Fibroblast of villous mesenchyme (primary cell): Measurements from ENCODE around the gene SWSAP1. TPM values are rescaled to one million over a fixed set of nuclear protein-coding genes. Genes with fewer than 3 reads are reported as not detected.
"Not testable (repeated sequence)": the region's sequence is repeated elsewhere in the genome, so short reads cannot be mapped to it uniquely, and the experiment has no call there.

Source experiments
- DNase-seq: peaks from one replicate; pipeline ENCODE4 v3.0.0-alpha.2; 2010; ENCODE audit warnings: low read depth
- H3K4me3 ChIP-seq: 2 replicates; pipeline ENCODE4 v1.5.1; 2011; ENCODE audit warnings: low read depth, mild to moderate bottlenecking, low read length
- total RNA-seq: library from RNA; depleted of rRNA; stranded (reverse); fragments of >200 nt; gene quantifications from 2 replicates; pipeline ENCODE4 v1.2.3, GENCODE V29; 2012
- TF ChIP-seq, protein P1 (sequence below): IDR thresholded peaks from 2 replicates; pipeline ENCODE4 v1.5.1; 2012; ENCODE audit warnings: low read depth, mild to moderate bottlenecking, low read length; ENCODE audit not compliant: insufficient read depth

SWSAP1 gene, protein sequence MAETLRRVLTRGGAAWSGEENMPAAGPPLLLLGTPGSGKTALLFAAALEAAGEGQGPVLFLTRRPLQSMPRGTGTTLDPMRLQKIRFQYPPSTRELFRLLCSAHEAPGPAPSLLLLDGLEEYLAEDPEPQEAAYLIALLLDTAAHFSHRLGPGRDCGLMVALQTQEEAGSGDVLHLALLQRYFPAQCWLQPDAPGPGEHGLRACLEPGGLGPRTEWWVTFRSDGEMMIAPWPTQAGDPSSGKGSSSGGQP
- total RNA-seq: 0.86 and 1.3 TPM in 2 replicates

DNA sequence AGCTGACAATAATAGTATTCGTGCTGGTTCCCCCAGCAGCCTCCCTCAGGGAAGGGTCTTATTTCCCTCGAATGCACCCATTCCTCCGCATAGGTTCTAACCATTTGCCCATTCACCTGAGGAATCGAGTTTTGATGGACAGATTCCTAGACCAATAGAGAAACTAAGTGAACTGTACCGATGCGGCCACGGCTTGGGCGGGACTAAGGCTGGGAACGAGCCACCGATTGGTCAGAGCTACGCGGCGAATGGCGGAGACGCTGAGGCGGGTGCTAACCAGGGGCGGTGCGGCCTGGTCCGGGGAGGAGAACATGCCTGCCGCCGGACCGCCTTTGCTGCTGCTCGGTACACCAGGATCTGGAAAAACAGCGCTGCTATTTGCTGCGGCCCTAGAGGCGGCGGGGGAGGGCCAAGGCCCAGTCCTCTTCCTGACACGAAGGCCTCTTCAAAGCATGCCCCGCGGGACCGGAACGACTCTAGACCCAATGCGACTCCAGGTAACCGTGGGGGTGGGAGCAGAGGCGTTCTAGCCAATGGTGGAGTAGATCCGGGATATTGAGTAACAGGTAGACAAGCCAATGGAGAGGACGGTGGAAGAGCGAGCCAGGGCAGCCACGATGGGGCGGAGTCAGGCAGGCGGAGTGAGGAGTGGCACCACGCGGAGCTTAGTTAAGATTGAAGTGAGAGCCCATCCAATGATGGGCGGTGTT lies at the start of gene SWSAP1:
Gene SWSAP1 (plus strand): TSS at position 234 of the 710 bp plus-strand sequence. CDS start 15 bp downstream, at position 249.
- TF ChIP-seq, protein P1, sequence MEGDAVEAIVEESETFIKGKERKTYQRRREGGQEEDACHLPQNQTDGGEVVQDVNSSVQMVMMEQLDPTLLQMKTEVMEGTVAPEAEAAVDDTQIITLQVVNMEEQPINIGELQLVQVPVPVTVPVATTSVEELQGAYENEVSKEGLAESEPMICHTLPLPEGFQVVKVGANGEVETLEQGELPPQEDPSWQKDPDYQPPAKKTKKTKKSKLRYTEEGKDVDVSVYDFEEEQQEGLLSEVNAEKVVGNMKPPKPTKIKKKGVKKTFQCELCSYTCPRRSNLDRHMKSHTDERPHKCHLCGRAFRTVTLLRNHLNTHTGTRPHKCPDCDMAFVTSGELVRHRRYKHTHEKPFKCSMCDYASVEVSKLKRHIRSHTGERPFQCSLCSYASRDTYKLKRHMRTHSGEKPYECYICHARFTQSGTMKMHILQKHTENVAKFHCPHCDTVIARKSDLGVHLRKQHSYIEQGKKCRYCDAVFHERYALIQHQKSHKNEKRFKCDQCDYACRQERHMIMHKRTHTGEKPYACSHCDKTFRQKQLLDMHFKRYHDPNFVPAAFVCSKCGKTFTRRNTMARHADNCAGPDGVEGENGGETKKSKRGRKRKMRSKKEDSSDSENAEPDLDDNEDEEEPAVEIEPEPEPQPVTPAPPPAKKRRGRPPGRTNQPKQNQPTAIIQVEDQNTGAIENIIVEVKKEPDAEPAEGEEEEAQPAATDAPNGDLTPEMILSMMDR: no peak
- peak within 1 kb of the TSS; percentile 75 for H3K4me3 ChIP-seq
- peak; percentile 100 for DNase-seq

DNA sequence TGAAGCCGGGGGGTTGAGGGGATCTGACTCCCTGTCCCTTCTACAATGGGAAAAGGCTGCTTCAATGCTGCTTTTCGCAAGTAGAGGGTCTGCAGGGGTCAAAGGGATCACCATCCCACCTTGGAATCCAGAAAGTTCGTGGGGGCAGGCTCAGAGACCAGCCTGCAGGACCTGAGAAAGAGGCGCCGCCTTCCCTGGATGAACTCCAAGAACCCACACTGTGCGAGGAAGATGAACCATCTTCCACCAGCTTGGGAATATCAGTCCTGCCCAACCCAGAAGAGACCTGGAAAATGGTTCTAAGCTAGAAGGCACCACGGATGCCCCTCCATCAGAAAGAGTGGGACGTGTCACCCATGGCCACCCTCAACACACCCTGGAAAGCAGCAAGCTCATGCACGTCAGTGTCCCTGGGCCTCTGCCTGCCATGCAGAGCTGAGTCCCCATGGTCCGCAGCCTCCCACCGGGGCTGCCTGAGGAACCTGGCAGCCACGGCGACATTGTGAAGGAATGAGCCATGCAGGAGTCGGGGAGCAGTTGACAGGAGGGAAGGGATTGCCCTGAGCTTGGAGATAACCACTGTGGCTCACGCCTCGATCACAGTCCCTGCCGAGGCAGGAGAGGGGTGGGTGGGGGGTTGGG lies 49.6 kb upstream of the SWSAP1 start:
- H3K4me3 ChIP-seq: no peak overlapping the region
- TF ChIP-seq, protein P1: no peak
- DNase-seq: no peak

DNA sequence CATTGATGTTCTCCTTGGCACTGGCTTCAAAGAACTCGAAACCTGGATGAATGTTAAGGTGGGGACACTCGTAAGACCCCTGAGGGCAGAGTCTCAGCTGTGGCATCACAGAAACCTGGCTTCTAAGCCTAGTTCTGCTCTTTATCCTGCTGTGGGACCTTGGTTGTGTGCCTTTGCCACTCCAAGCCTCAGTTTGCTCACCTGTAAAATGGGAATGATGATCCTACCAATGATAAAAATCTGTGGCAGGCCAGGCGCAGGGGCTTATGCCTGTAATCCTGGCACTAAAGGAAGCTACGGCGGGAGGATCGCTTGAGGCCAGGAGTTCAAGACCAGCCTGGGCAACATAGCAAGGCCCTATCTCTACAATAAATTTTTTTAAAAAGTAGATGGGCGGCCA lies 48.9 kb upstream of the SWSAP1 start:
- no peak overlapping the region for H3K4me3 ChIP-seq
- DNase-seq: no peak
- TF ChIP-seq, protein P1: no peak

DNA sequence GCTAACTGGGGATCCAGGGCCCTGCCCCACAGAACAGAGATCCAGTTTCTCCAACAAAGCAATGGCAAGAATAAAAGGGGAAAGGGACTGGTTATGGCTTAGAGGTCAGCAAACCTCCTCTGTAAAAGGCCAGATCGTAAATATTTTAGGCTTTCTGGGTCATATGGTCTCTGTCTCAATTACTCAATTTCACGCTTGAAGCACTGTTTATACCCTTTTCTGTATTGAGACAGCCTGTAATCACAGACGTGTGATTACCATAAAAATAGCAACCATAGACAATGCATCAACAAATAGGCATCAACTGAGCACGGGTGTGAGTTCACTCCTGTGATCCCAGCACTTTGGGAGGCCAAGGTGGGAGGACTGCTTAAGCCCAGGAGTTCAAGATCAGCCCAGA lies 44.3 kb upstream of the SWSAP1 start:
- TF ChIP-seq, protein P1: no peak
- H3K4me3 ChIP-seq: no peak overlapping the region
- peak; percentile 61 for DNase-seq

DNA sequence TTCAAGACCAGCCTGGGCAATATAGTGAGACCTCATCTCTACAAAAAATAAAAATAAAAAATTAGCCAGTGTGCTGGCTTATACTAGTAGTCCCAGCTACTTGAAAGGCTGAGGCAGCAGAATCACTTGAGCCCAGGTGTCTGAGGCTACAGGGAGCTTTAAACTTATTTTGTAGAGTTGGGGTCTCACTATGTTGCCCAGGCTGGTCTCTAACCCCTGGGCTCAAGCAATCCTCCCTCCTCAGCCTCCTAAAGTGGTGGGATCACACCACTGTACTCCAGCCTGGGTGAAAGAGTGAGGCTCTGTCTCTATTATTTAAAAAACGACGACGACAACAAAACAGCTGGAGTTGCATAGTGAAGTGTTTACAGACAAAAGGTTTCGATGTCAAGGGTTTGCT lies 43.0 kb upstream of the SWSAP1 start:
- TF ChIP-seq, protein P1: no peak
- no peak for DNase-seq
- H3K4me3 ChIP-seq: no peak overlapping the region

DNA sequence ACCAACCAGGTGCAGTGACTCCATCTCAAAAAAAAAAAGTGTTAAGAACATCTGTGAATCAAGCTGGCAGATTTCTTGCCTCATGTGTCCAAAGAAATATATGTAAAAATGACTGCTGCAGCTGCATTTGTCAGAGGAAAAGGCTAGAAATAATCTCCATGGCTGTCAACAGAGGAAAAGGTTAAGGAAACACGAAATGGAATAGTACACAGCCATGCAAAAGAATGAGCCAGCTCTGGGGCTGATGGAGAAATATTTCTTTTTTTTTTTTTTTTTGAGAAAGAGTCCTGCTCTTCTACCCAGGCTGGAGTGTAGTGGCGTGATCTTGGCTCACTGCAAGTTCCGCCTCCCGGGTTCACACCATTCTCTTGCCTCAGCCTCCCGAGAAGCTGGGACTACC lies 41.6 kb upstream of the SWSAP1 start:
- TF ChIP-seq, protein P1: no peak
- DNase-seq: no peak
- no peak overlapping the region for H3K4me3 ChIP-seq

DNA sequence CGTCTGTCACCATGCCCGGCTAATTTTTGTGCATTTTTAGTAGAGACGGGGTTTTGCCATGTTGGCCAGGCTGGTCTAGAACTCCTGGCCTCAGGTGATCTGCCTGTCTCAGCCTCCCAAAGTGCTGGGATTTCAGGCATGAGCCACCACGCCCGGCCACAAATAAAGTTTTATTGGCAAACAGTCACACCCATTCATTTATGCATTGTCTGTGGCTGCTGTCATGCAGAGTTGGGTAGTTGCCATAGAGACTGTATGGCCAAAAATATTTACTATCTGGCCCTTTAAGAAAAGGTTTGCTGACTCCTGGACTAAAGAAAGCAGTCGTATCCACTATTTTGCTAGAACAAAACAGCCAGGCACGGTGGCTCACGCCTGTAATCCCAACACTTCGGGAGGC lies 40.6 kb upstream of the SWSAP1 start:
- H3K4me3 ChIP-seq, DNase-seq: not testable (repeated sequence)
